KMS-11 (cell line): ENCODE results near the gene PIGV.

Experiments
- H2AFZ ChIP-seq: fragments of 200-600 bp; sonication (generic); 2 replicates; pipeline ENCODE4 v1.6.1; 2016; ENCODE audit warnings: antibody characterized with exemption, mixed run types, low read depth
- H3K27ac ChIP-seq: fragments of 200-600 bp; sonication (generic); 2 replicates; pipeline ENCODE4 v1.6.1; 2016; ENCODE audit warnings: mild to moderate bottlenecking, mixed run types
- H3K27me3 ChIP-seq: fragments of 200-600 bp; sonication (generic); 2 replicates; pipeline ENCODE4 v1.6.1; 2017; ENCODE audit warnings: mild to moderate bottlenecking, low read depth, mixed run types, moderate library complexity; ENCODE audit not compliant: insufficient read depth
- H3K36me3 ChIP-seq: fragments of 200-600 bp; sonication (generic); 2 replicates; pipeline ENCODE4 v1.6.1; 2017; ENCODE audit warnings: mild to moderate bottlenecking, mixed run types; ENCODE audit not compliant: insufficient read depth
- H3K4me1 ChIP-seq: fragments of 200-600 bp; sonication (generic); 2 replicates; pipeline ENCODE4 v1.6.1; 2016; ENCODE audit warnings: mild to moderate bottlenecking, low read depth, mixed run types; ENCODE audit not compliant: poor library complexity, severe bottlenecking
- H3K4me2 ChIP-seq: fragments of 200-600 bp; sonication (generic); 2 replicates; pipeline ENCODE4 v1.7.0; 2016; ENCODE audit warnings: mild to moderate bottlenecking, mixed run types
- H3K4me3 ChIP-seq: fragments of 200-600 bp; sonication (generic); IDR thresholded peaks from 2 replicates; pipeline ENCODE4 v1.6.1; 2017; ENCODE audit warnings: low read depth, low read length, mixed read lengths; ENCODE audit not compliant: insufficient read depth
- H3K79me2 ChIP-seq: fragments of 200-600 bp; sonication (generic); 2 replicates; pipeline ENCODE4 v1.6.1; 2016; ENCODE audit warnings: low read depth, mixed run types; ENCODE audit not compliant: insufficient read depth
- H3K9ac ChIP-seq: fragments of 200-600 bp; sonication (generic); 2 replicates; pipeline ENCODE4 v1.6.1; 2016; ENCODE audit warnings: mild to moderate bottlenecking, mixed run types
- H4K20me1 ChIP-seq: fragments of 200-600 bp; sonication (generic); 2 replicates; pipeline ENCODE4 v1.6.1; 2016; ENCODE audit warnings: mild to moderate bottlenecking, mixed run types; ENCODE audit not compliant: insufficient read depth
- TF ChIP-seq, protein P1 (sequence below): fragments of 200-600 bp; sonication (generic); conservative IDR thresholded peaks from 2 replicates; pipeline ENCODE4 v1.6.1; 2017; ENCODE audit warnings: low read depth, mild to moderate bottlenecking, antibody characterized with exemption, low read length, moderate library complexity, mixed read lengths

PIGV gene

DNA sequence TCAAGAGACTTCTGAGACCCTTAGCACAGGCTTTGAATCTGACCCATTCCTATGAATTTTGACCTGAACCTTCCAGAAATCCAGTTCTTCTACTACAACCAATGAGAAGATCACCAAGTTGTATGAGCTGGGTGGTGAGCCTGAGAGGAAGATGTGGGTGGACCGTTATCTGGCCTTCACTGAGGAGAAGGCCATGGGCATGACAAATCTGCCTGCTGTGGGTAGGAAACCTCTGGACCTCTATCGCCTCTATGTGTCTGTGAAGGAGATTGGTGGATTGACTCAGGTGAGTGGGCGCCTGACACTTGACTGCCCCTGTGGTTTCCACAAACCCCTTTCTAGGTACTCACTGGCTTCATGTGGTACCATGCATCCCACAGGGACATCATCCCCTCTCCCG is 20.0 kb upstream of the PIGV start:
- Histone ChIP-seq H3K4me3 (no peak overlapping the region), H3K4me2 (no peak overlapping the region), H4K20me1 (0 out of 2 replicates have a peak, but pooled peaks cover 4% of the 10 kb centered on the region), H2AFZ (no peak overlapping the region), H3K9ac (no peak overlapping the region), H3K79me2 (no peaks in the 10 kb centered on the region; the same call in 1 of the 2 replicates), H3K27me3 (no peaks in the 10 kb centered on the region), H3K36me3 (peaks cover 11% of the 10 kb centered on the region; the same call in 1 of the 2 replicates), H3K4me1 (peaks cover 9% of the 10 kb centered on the region), H3K27ac (no peak overlapping the region)
- TF ChIP-seq, protein P1, sequence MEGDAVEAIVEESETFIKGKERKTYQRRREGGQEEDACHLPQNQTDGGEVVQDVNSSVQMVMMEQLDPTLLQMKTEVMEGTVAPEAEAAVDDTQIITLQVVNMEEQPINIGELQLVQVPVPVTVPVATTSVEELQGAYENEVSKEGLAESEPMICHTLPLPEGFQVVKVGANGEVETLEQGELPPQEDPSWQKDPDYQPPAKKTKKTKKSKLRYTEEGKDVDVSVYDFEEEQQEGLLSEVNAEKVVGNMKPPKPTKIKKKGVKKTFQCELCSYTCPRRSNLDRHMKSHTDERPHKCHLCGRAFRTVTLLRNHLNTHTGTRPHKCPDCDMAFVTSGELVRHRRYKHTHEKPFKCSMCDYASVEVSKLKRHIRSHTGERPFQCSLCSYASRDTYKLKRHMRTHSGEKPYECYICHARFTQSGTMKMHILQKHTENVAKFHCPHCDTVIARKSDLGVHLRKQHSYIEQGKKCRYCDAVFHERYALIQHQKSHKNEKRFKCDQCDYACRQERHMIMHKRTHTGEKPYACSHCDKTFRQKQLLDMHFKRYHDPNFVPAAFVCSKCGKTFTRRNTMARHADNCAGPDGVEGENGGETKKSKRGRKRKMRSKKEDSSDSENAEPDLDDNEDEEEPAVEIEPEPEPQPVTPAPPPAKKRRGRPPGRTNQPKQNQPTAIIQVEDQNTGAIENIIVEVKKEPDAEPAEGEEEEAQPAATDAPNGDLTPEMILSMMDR = no peak

GRCh38 chr1:26768755-26769154 is 19.0 kb upstream of the PIGV start:
- 0 out of 2 replicates have a peak, but pooled peaks cover 4% of the 10 kb centered on the region for H4K20me1 ChIP-seq
- H3K36me3 ChIP-seq = peaks cover 11% of the 10 kb centered on the region; the same call in 1 of the 2 replicates
- no peak overlapping the region for H3K27ac ChIP-seq
- H3K27me3 ChIP-seq = no peaks in the 10 kb centered on the region
- no peak overlapping the region for H3K4me3 ChIP-seq
- peaks cover 9% of the 10 kb centered on the region for H3K4me1 ChIP-seq
- no peak overlapping the region for H3K9ac ChIP-seq
- no peak overlapping the region for H3K4me2 ChIP-seq
- no peak overlapping the region for H2AFZ ChIP-seq
- TF ChIP-seq, protein P1 = no peak
- H3K79me2 ChIP-seq = no peaks in the 10 kb centered on the region; the same call in 1 of the 2 replicates

DNA sequence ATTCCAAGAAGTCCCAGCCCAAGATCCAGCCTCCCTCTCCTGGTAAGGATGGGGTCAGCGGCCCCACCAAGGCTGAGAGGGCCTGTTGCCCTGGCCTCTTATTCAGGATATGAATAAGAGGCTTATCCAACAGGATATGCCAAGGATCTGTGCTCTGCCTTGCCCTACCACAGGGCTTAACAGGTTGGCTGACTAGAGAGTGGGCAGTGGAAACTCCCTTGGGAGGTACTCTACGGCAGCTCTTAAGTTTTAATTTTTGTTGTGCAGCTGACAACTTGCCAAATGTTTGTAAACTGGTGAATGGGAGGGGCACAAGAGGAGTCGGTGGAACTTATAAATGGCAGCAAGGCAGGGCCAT is 16.5 kb upstream of the PIGV start:
- Histone ChIP-seq H3K79me2 (no peaks in the 10 kb centered on the region), H2AFZ (no peak overlapping the region), H3K27me3 (no peaks in the 10 kb centered on the region), H3K36me3 (peaks cover 13% of the 10 kb centered on the region; the same call in 1 of the 2 replicates), H4K20me1 (0 out of 2 replicates have a peak, but pooled peaks cover 4% of the 10 kb centered on the region), H3K4me1 (peaks cover 9% of the 10 kb centered on the region), H3K4me2 (no peak overlapping the region), H3K27ac (no peak overlapping the region), H3K9ac (no peak overlapping the region), H3K4me3 (no peak overlapping the region)
- TF ChIP-seq, protein P1 = no peak

GRCh38 chr1:26771643-26772321 is 16.0 kb upstream of the PIGV start:
- H3K4me1 ChIP-seq = peaks cover 9% of the 10 kb centered on the region
- no peak overlapping the region for H3K4me3 ChIP-seq
- H3K36me3 ChIP-seq = peaks cover 9% of the 10 kb centered on the region; the same call in 1 of the 2 replicates
- H3K4me2 ChIP-seq = no peak overlapping the region
- no peaks in the 10 kb centered on the region for H3K79me2 ChIP-seq
- H2AFZ ChIP-seq = no peak overlapping the region
- H3K27ac ChIP-seq = no peak overlapping the region
- H4K20me1 ChIP-seq = 0 out of 2 replicates have a peak, but pooled peaks cover 4% of the 10 kb centered on the region
- TF ChIP-seq, protein P1 = no peak
- no peaks in the 10 kb centered on the region for H3K27me3 ChIP-seq
- H3K9ac ChIP-seq = no peak overlapping the region
